IMR-90 (cell line): Measurements from ENCODE around the gene ANKRD16. TPM values are rescaled to one million over a fixed set of nuclear protein-coding genes. Genes with fewer than 3 reads are reported as not detected.

ENCODE experiments used
- ATAC-seq: fragments of 200-7000 bp; cut with Tn5 transposase; 2 replicates; pipeline ENCODE4 v1.9.1; 2020; ENCODE audit warnings: low read depth, mild to moderate bottlenecking, moderate library complexity
- BruUV-seq: library from RNA; stranded (reverse); fragments of 400-500 nt; replicated peaks from 2 replicates; lab custom pipeline; 2021; lab: Mats Ljungman, UMichigan
- CTCF ChIA-PET: fragments of 300-600 bp; formaldehyde crosslinking; extraction: SDS; loops from one replicate; lab custom pipeline; 2021; ENCODE audit warnings: antibody characterized with exemption; lab: Yijun Ruan, JAX
- POLR2A ChIA-PET: fragments of 300-600 bp; sonication (Branson Sonifier 250); formaldehyde crosslinking; loops from one replicate; lab custom pipeline; 2022; ENCODE audit warnings: antibody characterized with exemption; ENCODE audit not compliant: unreplicated experiment; lab: Charles Lee
- DNase-seq: peaks from one replicate; pipeline ENCODE4 v3.0.0; 2013
- H2AFZ ChIP-seq: replicated peaks from 2 replicates; pipeline ENCODE3; 2013; ENCODE audit warnings: low read length, mild to moderate bottlenecking; ENCODE audit not compliant: poor library complexity
- H2AK5ac ChIP-seq: 2 replicates; pipeline ENCODE4 v1.6.1; 2013; ENCODE audit warnings: low read depth, low read length, inconsistent platforms
- H2AK9ac ChIP-seq: replicated peaks from 2 replicates; pipeline ENCODE3; 2013; ENCODE audit warnings: mild to moderate bottlenecking, low read depth, low read length, moderate library complexity; ENCODE audit not compliant: poor library complexity
- H2BK120ac ChIP-seq: 2 replicates; pipeline ENCODE4 v1.6.1; 2013; ENCODE audit warnings: low read depth, low read length, inconsistent platforms
- H2BK15ac ChIP-seq: 3 replicates; pipeline ENCODE4 v1.6.1; 2013; ENCODE audit warnings: low read depth, low read length, inconsistent platforms
- H2BK20ac ChIP-seq: 2 replicates; pipeline ENCODE4 v1.6.1; 2013; ENCODE audit warnings: low read depth, mild to moderate bottlenecking, inconsistent platforms, low read length, moderate library complexity
- H2BK5ac ChIP-seq: 2 replicates; pipeline ENCODE4 v1.6.1; 2013; ENCODE audit warnings: mild to moderate bottlenecking, low read depth, low read length, inconsistent platforms; ENCODE audit not compliant: poor library complexity, severe bottlenecking
- H3K14ac ChIP-seq: replicated peaks from 2 replicates; pipeline ENCODE4 v1.6.1; 2013; ENCODE audit warnings: low read depth, low read length, inconsistent platforms
- H3K18ac ChIP-seq: 2 replicates; pipeline ENCODE4 v1.6.1; 2013; ENCODE audit warnings: low read depth, low read length, control low read depth
- H3K23ac ChIP-seq: 2 replicates; pipeline ENCODE4 v1.6.1; 2013; ENCODE audit warnings: low read depth, low read length, inconsistent platforms
- H3K27ac ChIP-seq: 2 replicates; pipeline ENCODE4 v1.5.1; 2013; ENCODE audit warnings: mild to moderate bottlenecking, control low read depth, low read length; ENCODE audit not compliant: insufficient read depth
- H3K27me3 ChIP-seq: 2 replicates; pipeline ENCODE4 v1.6.1; 2013; ENCODE audit warnings: low read length; ENCODE audit not compliant: control insufficient read depth, insufficient read depth
- H3K36me3 ChIP-seq: 2 replicates; pipeline ENCODE4 v1.6.1; 2013; ENCODE audit warnings: low read length, mixed read lengths; ENCODE audit not compliant: control insufficient read depth, insufficient read depth
- H3K4ac ChIP-seq: 2 replicates; pipeline ENCODE4 v1.6.1; 2013; ENCODE audit warnings: low read depth, low read length, inconsistent platforms
- H3K4me1 ChIP-seq: 2 replicates; pipeline ENCODE4 v1.6.1; 2013; ENCODE audit warnings: low read length, mixed read lengths; ENCODE audit not compliant: control insufficient read depth, insufficient read depth
- H3K4me2 ChIP-seq: 2 replicates; pipeline ENCODE4 v1.6.1; 2013; ENCODE audit warnings: low read depth, mild to moderate bottlenecking, control low read depth, low read length, moderate library complexity
- H3K4me3 ChIP-seq: 2 replicates; pipeline ENCODE4 v1.5.1; 2013; ENCODE audit warnings: low read depth, mild to moderate bottlenecking, control low read depth, low read length, moderate library complexity; ENCODE audit not compliant: insufficient read depth
- H3K56ac ChIP-seq: 2 replicates; pipeline ENCODE4 v1.6.1; 2013; ENCODE audit warnings: low read length, inconsistent platforms; ENCODE audit not compliant: insufficient read depth; ENCODE audit errors: extremely low read depth
- H3K79me1 ChIP-seq, 2 experiments: 2 replicates each; pipeline ENCODE4 v1.6.1; 2013; ENCODE audit warnings: low read length in 2 of 2, inconsistent platforms in 1 of 2, low read depth in 1 of 2
- H3K9ac ChIP-seq: 2 replicates; pipeline ENCODE4 v1.6.1; 2013; ENCODE audit warnings: low read depth, low read length, control low read depth
- H3K9me1 ChIP-seq: 2 replicates; pipeline ENCODE4 v1.6.1; 2013; ENCODE audit warnings: low read length, inconsistent platforms; ENCODE audit not compliant: insufficient read depth
- H3K9me3 ChIP-seq: 2 replicates; pipeline ENCODE4 v1.6.1; 2013; ENCODE audit warnings: low read length; ENCODE audit not compliant: control insufficient read depth, insufficient read depth
- H4K20me1 ChIP-seq: 2 replicates; pipeline ENCODE4 v1.6.1; 2013; ENCODE audit warnings: low read length, inconsistent platforms; ENCODE audit not compliant: insufficient read depth
- H4K5ac ChIP-seq: 2 replicates; pipeline ENCODE4 v1.6.1; 2013; ENCODE audit warnings: mild to moderate bottlenecking, low read depth, low read length, control low read depth
- H4K8ac ChIP-seq, 2 experiments: 2 replicates each; pipeline ENCODE4 v1.6.1; 2013; ENCODE audit warnings: low read depth in 2 of 2, low read length in 2 of 2, control low read depth in 1 of 2, inconsistent platforms in 1 of 2
- H4K91ac ChIP-seq: 2 replicates; pipeline ENCODE4 v1.6.1; 2013; ENCODE audit warnings: low read depth, low read length, inconsistent platforms; ENCODE audit not compliant: insufficient read depth
- POLR2A ChIP-seq: IDR thresholded peaks from 2 replicates; pipeline ENCODE4 v1.6.1; 2012; ENCODE audit warnings: mild to moderate bottlenecking, low read depth, low read length
- WGBS, 2 experiments: methylation state at CpG; one replicate each; pipeline versions ENCODE4 v1.1.5 to v1.1.7; 2013; ENCODE audit warnings: missing lambda C conversion rate in 2 of 2; ENCODE audit not compliant: insufficient read length in 1 of 2; ENCODE audit errors: extremely low coverage in 2 of 2; 5-methylcytosine and 5-hydroxymethylcytosine counted together
- dilution Hi-C: fragments of 300-500 bp; cut with HindIII; formaldehyde crosslinking; loops from one replicate; pipeline ENCODE4 v1.14.3; 2018; ENCODE audit warnings: low sequenced_read_pairs; ENCODE audit not compliant: unreplicated experiment
- in situ Hi-C: fragments of 300-500 bp; cut with MboI; formaldehyde crosslinking; loops from 3 replicates; pipeline ENCODE4 v1.14.3; 2019; ENCODE audit warnings: low sequenced_read_pairs, inconsistent platforms, mixed read lengths
- intact Hi-C: fragments of 100-400 bp; cut with micrococcal nuclease; formaldehyde crosslinking; loops from 2 replicates; pipeline ENCODE4 v1.10.0; 2022
- polyA plus RNA-seq, 3 experiments: library from polyadenylated mRNA; depleted of rRNA; stranded (reverse); fragments of >200 nt; gene quantifications; 2 replicates each; pipeline ENCODE4 v1.2.3, GENCODE V29; 2012; ENCODE audit warnings: low replicate concordance in 1 of 3
- total RNA-seq: library from RNA; depleted of rRNA; stranded (reverse); fragments of >200 nt; gene quantifications from 2 replicates; pipeline ENCODE4 v1.2.3, GENCODE V29; 2012
- TF ChIP-seq, protein P1 (sequence below): conservative IDR thresholded peaks from 2 replicates; pipeline ENCODE4 v1.5.1; 2012; ENCODE audit warnings: mild to moderate bottlenecking, low read depth, low read length, improper control_type of control experiment

The ANKRD16 gene
- total and polyA plus RNA-seq, 2 of the 4 experiments (the other 2 are of a cell fraction), result 5.1 to 5.7 TPM

DNA sequence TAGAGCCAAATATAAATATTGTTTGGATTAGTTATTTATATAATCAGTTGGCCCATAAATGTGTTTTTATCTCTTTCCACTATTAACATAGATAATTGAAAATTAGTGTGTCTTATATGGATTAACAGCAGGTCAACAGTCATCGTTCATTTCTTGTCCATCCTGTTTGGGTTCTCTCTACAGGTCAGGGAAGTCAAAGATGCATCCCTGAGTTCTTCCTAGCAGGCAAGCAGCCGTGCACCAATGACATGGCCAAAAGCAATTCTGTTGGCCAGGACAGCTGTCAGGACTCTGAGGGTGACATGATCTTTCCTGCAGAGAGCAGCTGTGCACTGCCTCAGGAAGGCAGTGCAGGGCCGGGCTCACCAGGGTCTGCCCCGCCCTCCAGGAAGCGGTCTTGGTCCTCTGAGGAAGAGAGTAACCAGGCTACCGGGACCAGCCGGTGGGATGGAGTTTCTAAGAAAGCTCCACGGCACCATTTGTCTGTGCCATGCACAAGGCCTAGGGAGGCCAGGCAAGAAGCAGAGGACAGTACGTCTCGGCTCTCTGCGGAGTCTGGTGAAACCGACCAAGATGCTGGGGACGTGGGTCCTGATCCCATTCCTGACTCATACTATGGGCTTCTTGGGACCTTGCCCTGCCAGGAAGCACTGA is 16.3 kb upstream of the ANKRD16 start:
- H3K27me3 ChIP-seq, result no peaks in the 10 kb centered on the region
- DNase-seq, result no peak
- no peak overlapping the region for H3K23ac ChIP-seq
- ChIA-PET POLR2A (no interaction called here), CTCF (interaction anchor here (0.6 kb wide), 1 partner anchor 17 kb away, joined by 6 read pairs; no protein-coding TSS in a partner anchor)
- intact Hi-C loops (no loop called here), in situ Hi-C loops (no loop called here), dilution Hi-C loops (no loop called here)
- H2AK5ac ChIP-seq, result no peak overlapping the region
- H2AK9ac ChIP-seq, result no peak overlapping the region
- no peak overlapping the region for H3K4ac ChIP-seq
- H4K5ac ChIP-seq, result no peak overlapping the region
- no peak overlapping the region for H3K56ac ChIP-seq
- H2BK120ac ChIP-seq, result no peak overlapping the region
- H3K9me3 ChIP-seq, result no peaks in the 10 kb centered on the region
- TF ChIP-seq POLR2A, result no peak
- TF ChIP-seq, protein P1, sequence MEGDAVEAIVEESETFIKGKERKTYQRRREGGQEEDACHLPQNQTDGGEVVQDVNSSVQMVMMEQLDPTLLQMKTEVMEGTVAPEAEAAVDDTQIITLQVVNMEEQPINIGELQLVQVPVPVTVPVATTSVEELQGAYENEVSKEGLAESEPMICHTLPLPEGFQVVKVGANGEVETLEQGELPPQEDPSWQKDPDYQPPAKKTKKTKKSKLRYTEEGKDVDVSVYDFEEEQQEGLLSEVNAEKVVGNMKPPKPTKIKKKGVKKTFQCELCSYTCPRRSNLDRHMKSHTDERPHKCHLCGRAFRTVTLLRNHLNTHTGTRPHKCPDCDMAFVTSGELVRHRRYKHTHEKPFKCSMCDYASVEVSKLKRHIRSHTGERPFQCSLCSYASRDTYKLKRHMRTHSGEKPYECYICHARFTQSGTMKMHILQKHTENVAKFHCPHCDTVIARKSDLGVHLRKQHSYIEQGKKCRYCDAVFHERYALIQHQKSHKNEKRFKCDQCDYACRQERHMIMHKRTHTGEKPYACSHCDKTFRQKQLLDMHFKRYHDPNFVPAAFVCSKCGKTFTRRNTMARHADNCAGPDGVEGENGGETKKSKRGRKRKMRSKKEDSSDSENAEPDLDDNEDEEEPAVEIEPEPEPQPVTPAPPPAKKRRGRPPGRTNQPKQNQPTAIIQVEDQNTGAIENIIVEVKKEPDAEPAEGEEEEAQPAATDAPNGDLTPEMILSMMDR, result no peak
- H3K27ac ChIP-seq, result no peak overlapping the region
- H3K4me2 ChIP-seq, result no peak overlapping the region
- peaks cover 5% of the 10 kb centered on the region; the same call in 1 of the 2 replicates for H4K20me1 ChIP-seq
- no peak overlapping the region for H3K18ac ChIP-seq
- no peak overlapping the region for H3K14ac ChIP-seq
- no peak overlapping the region for H4K91ac ChIP-seq
- H3K4me1 ChIP-seq, result no peaks in the 10 kb centered on the region
- WGBS, 2 experiments, result 93% methylated on average over 11 of the region's 13 CpGs; no CpG with 5 or more reads in 1 of the 2 experiments
- no peak overlapping the region for H2AFZ ChIP-seq
- no peak overlapping the region for H3K9ac ChIP-seq
- no TSS peak for BruUV-seq
- peaks cover 28 to 64% of the 10 kb centered on the region in 2 experiments for H3K79me1 ChIP-seq
- no peak overlapping the region for H2BK15ac ChIP-seq
- no peak overlapping the region for H3K4me3 ChIP-seq
- ATAC-seq, result no peak
- peaks cover 3% of the 10 kb centered on the region; the same call in 1 of the 2 replicates for H3K9me1 ChIP-seq
- H2BK5ac ChIP-seq, result no peak overlapping the region
- H3K36me3 ChIP-seq, result peaks cover 33% of the 10 kb centered on the region
- H2BK20ac ChIP-seq, result no peak overlapping the region
- H4K8ac ChIP-seq, result no peak overlapping the region
